ENCODE results near the gene OR4A47. TPM values are rescaled to one million over a fixed set of nuclear protein-coding genes. Genes with fewer than 3 reads are reported as not detected.
"Not testable (repeated sequence)": the region's sequence is repeated elsewhere in the genome, so short reads cannot be mapped to it uniquely, and the experiment has no call there.

The OR4A47 gene
- polyA plus RNA-seq (2012; ENCODE audit: missing spikeins), result not detected

- FAIRE-seq; DNase-seq (ENCODE audit: insufficient read length): not testable (repeated sequence)
Measured at GRCh38 chr11:48488493-48488892, at the start of gene OR4A47. Gene OR4A47 (plus strand): TSS chr11:48488793. CDS start chr11:48488793, 0 bp downstream.

DNA sequence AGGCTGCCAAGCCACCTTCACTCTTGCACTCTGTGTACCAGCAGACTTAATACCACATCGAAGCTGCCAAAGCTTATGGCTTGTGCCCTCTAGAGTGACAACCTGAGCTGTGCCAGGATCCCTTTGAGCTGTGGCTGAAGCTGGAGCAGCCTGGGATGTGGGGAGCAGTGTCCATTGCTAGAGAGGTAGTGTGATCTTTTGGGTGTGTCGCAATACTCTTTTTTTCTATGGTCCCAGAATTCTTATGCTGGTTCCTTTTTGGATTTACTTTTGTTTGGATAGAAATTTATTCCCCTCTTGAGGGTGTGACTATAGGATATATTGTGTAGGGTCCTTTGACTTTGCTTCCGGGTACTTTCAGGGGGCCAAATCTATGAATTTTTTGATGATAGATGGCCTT lies 32.7 kb upstream of the OR4A47 start:
- not testable (repeated sequence) for DNase-seq (ENCODE audit: insufficient read length); FAIRE-seq

DNA sequence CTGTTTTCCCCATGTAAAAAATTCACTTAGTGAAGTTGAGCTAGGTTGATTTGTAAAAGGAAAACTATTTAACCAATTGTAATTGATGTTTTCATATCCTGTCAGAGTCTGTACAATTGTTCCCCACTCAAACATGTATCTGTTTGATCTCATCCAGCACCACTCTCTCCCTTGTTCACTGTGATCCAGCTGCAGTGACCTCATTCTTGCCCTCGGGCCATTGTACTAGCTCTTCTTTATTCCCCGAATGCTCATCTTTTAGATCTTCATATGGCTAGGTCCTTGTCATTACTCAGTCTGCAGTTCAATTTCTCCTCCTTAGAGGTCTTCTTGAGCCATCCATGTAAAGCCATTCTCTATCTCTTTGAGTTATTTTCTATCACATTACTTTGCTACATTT lies 14.6 kb upstream of the OR4A47 start:
- FAIRE-seq; DNase-seq (ENCODE audit: insufficient read length): not testable (repeated sequence)

DNA sequence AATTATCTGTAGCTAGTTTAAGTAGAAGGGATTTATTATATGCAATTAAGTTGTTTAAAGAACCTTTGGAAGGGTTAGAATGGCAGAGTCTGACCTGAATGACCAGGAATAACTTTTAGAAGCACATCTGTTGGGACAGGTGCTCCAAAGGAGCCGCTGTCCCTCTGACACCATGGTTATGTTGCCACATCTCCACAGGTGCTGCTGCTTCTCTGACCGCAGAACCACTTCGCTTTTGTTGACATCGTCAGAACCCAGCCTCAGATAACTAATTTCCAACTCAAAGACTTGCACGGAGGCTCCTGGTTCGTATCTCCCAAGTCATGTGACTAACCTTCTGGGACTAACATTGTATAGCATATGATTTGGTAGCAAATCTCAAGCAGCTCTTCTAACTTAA lies 13.9 kb upstream of the OR4A47 start:
- not testable (repeated sequence) for DNase-seq (ENCODE audit: insufficient read length); FAIRE-seq

DNA sequence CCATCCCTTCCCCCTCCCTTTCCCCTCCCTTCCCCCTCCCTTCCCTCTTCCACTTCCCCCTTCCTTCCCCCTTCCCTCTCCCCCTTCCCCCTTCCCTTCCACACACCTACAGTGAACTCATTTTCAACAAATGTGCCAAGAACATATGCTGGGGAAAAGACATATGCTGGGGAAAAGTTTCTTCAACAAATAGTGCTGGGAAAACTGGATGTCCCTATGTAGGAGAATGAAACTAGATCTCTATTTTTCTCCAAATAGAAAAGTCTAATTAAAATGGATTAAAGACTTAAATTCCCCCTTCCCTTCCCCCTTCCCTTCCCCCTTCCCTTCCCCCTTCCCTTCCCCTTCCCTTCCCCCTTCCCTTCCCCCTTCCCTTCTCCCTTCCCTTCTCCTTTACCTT lies 17.6 kb downstream of the OR4A47 start:
- not testable (repeated sequence) for DNase-seq (ENCODE audit: insufficient read length)

GRCh38 chr11:48538991-48539390 lies 50.4 kb downstream of the OR4A47 start:
- FAIRE-seq (no peak), DNase-seq (ENCODE audit: insufficient read length) (no peak)
- TF ChIP-seq TAF1 (IDR thresholded peaks at IDR 0.05; ENCODE audit: borderline replicate concordance, low read depth, low read length) (no peak), POLR2AphosphoS5 (IDR thresholded peaks at IDR 0.05; ENCODE audit: low read depth, low read length) (no peak), POLR2A (IDR thresholded peaks at IDR 0.05; ENCODE audit: low read depth, low read length) (no peak)

More for the DNA sequence above, 17.6 kb downstream of the OR4A47 start:
- FAIRE-seq, result not testable (repeated sequence)
